ENCODE results near the gene DDAH1. TPM values are rescaled to one million over a fixed set of nuclear protein-coding genes. Genes with fewer than 3 reads are reported as not detected.

Gene DDAH1
- total and polyA plus RNA-seq, 2 of the 8 experiments (the other 6 are each of a cell fraction or from before 2014, with no cell fraction given), result 22.8 to 54.5 TPM

DNA sequence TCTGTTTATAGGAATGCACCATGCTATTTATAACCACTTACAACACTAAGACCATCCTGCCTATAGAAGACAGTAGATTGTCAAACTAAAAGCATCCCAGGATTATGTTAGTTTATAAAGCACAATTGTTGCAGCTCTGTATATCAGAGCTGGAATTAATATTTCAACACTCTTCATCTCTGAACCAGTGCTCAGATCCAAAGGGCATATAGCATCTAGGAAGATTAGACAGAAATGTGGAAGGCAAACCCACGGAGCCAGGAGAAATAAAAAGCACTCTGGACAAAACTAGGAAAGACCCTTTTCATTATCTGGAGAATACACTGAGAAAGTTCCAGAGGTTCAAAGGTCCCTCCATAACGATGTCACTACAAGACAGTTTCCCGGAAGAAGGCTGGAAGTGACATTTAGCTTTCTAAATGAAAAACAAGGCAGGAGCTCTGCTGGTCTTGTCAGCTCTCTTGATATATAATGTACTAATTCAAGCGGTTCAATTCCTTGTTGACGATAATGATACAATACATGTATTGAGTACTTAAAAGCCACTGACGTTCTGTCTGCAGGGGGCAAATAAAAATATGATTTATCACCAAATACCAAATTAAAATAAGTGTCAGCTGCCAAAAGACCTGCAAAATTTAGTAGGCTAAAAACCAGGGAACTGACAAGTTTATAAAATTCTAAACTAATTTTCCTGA lies 96.7 kb downstream of the DDAH1 start:
- ChIA-PET CTCF (ENCODE audit: partially characterized antibody) (no interaction called here), POLR2A (ENCODE audit: partially characterized antibody) (no interaction called here)
- H3K27me3 ChIP-seq (replicated peaks in 1 of 4; ENCODE audit: control insufficient read depth in 3 of 4, extremely low read depth in 1 of 4, insufficient read depth in 3 of 4, low read length in 3 of 4), result no peaks in the 10 kb centered on the region
- H3K23me2 ChIP-seq (ENCODE audit: low read depth, low read length), result no peaks in the 10 kb centered on the region
- H3K4me3 ChIP-seq (ENCODE audit: extremely low read depth in 1 of 4, insufficient read depth in 2 of 4, low read depth in 3 of 4, low read length in 4 of 4), result no peak overlapping the region
- no peaks in the 10 kb centered on the region for H3K9me3 ChIP-seq (ENCODE audit: insufficient read depth in 2 of 2, low read depth in 1 of 2, low read length in 1 of 2)
- no peak overlapping the region for H3K18ac ChIP-seq (ENCODE audit: extremely low read depth, low read length)
- FAIRE-seq (no peak), DNase-seq (ENCODE audit: low read depth in 1 of 2, low spot score in 2 of 2) (no peak)
- no peak overlapping the region for H4K8ac ChIP-seq (ENCODE audit: extremely low read depth, insufficient read depth, low read length)
- TF ChIP-seq RAD21 (IDR thresholded peaks at IDR 0.05 in 1 of 2, conservative IDR thresholded peaks at IDR 0.05 in 1 of 2; ENCODE audit: low read depth in 2 of 2, low read length in 2 of 2) (no peak), ZNF274 (IDR thresholded peaks at IDR 0.05; ENCODE audit: borderline replicate concordance, extremely low read depth, low read length) (no peak), TEAD4 (IDR thresholded peaks at IDR 0.05; ENCODE audit: low read depth, low read length) (no peak), TAF7 (optimal IDR thresholded peaks at IDR 0.05; ENCODE audit: borderline replicate concordance, low read depth, low read length) (no peak), SP2 (IDR thresholded peaks at IDR 0.05; ENCODE audit: low read length) (no peak), ASH2L (IDR thresholded peaks at IDR 0.05; ENCODE audit: low read length) (no peak), POLR2A (IDR thresholded peaks at IDR 0.05; ENCODE audit: control extremely low read depth in 1 of 2, low read depth in 2 of 2, low read length in 2 of 2) (no peak)
- TF ChIP-seq, protein P1, sequence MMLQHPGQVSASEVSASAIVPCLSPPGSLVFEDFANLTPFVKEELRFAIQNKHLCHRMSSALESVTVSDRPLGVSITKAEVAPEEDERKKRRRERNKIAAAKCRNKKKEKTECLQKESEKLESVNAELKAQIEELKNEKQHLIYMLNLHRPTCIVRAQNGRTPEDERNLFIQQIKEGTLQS (IDR thresholded peaks at IDR 0.05; ENCODE audit: insufficient read depth, low read depth, low read length), result no peak
- TF ChIP-seq, protein P2, sequence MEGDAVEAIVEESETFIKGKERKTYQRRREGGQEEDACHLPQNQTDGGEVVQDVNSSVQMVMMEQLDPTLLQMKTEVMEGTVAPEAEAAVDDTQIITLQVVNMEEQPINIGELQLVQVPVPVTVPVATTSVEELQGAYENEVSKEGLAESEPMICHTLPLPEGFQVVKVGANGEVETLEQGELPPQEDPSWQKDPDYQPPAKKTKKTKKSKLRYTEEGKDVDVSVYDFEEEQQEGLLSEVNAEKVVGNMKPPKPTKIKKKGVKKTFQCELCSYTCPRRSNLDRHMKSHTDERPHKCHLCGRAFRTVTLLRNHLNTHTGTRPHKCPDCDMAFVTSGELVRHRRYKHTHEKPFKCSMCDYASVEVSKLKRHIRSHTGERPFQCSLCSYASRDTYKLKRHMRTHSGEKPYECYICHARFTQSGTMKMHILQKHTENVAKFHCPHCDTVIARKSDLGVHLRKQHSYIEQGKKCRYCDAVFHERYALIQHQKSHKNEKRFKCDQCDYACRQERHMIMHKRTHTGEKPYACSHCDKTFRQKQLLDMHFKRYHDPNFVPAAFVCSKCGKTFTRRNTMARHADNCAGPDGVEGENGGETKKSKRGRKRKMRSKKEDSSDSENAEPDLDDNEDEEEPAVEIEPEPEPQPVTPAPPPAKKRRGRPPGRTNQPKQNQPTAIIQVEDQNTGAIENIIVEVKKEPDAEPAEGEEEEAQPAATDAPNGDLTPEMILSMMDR (IDR thresholded peaks at IDR 0.05; ENCODE audit: control extremely low read depth in 1 of 3, insufficient read depth in 1 of 3, low read depth in 1 of 3, low read length in 3 of 3), result no peak
- no peak overlapping the region for H2BK12ac ChIP-seq (ENCODE audit: low read depth, low read length)
- H3K4me2 ChIP-seq (ENCODE audit: insufficient read depth in 1 of 2, low read depth in 2 of 2, low read length in 2 of 2), result no peak overlapping the region
- H3K14ac ChIP-seq (ENCODE audit: insufficient read length), result no peak overlapping the region
- H3K79me1 ChIP-seq (ENCODE audit: low read depth, low read length), result no peaks in the 10 kb centered on the region; the same call in 1 of the 2 replicates
- no peak overlapping the region for H2BK120ac ChIP-seq (replicated peaks; ENCODE audit: low read depth, low read length)
- H3K23ac ChIP-seq (ENCODE audit: insufficient read length), result no peak overlapping the region
- no peak overlapping the region for H4K5ac ChIP-seq (ENCODE audit: insufficient read length, low read depth, low read length)
- no peaks in the 10 kb centered on the region for H3K36me3 ChIP-seq (ENCODE audit: control insufficient read depth in 2 of 4, insufficient read depth in 4 of 4, low read length in 3 of 4)
- no peak overlapping the region for H2AFZ ChIP-seq (ENCODE audit: low read length)
- no peak overlapping the region for H3K9ac ChIP-seq (replicated peaks in 1 of 4; ENCODE audit: extremely low read depth in 1 of 4, low read depth in 3 of 4, low read length in 3 of 4)
- no peak overlapping the region for H3K56ac ChIP-seq (replicated peaks; ENCODE audit: insufficient read length, low read depth, low read length)
- H2AK5ac ChIP-seq (ENCODE audit: low read depth, low read length), result no peak overlapping the region
- 86% methylated on average over 6 of the region's 6 CpGs; no CpG with 5 or more reads in 1 of the 2 experiments for WGBS, 2 experiments (ENCODE audit: extremely low coverage in 1 of 2, insufficient coverage in 1 of 2, insufficient read length in 1 of 2, insufficient replicate concordance in 2 of 2, low coverage in 1 of 2, low lambda C conversion rate in 2 of 2, missing lambda C conversion rate in 1 of 2)
- no peaks in the 10 kb centered on the region for H3K4me1 ChIP-seq (replicated peaks in 1 of 4; ENCODE audit: control insufficient read depth in 3 of 4, insufficient read depth in 4 of 4, low read length in 3 of 4)
- no peak overlapping the region for H2BK15ac ChIP-seq (ENCODE audit: low read length)
- H3K4ac ChIP-seq (replicated peaks; ENCODE audit: insufficient read length, low read depth, low read length), result no peak overlapping the region
- H4K91ac ChIP-seq (replicated peaks; ENCODE audit: insufficient read length, low read length), result no peak overlapping the region
- H3K27ac ChIP-seq (ENCODE audit: low read depth, low read length), result no peak overlapping the region
- H2BK20ac ChIP-seq (ENCODE audit: low read length), result no peak overlapping the region
- no peaks in the 10 kb centered on the region for H3K79me2 ChIP-seq (ENCODE audit: control insufficient read depth in 1 of 2, insufficient read depth in 2 of 2, low read length in 2 of 2)
- peaks cover 0 to 2% of the 10 kb centered on the region in 2 experiments for H4K20me1 ChIP-seq (replicated peaks in 1 of 2; ENCODE audit: control insufficient read depth in 1 of 2, insufficient read depth in 2 of 2, low read length in 2 of 2)
- no peak overlapping the region for H2BK5ac ChIP-seq (ENCODE audit: low read depth, low read length)
